Liver (tissue), 3 donors: ENCODE data around the gene SETD1B.

Source experiments
- ATF3 ChIP-seq: IDR thresholded peaks from 2 replicates; pipeline ENCODE4 v1.6.1; 2016; ENCODE audit warnings: antibody characterized with exemption
- CTCF ChIP-seq: fragments of 150-350 bp; IDR thresholded peaks from 2 replicates; pipeline ENCODE4 v1.5.1; 2017; ENCODE audit warnings: improper control_type of control experiment, low read depth, low read length; ENCODE audit not compliant: missing input control
- EGR1 ChIP-seq, 2 donors: IDR thresholded peaks; 2 replicates each; pipeline ENCODE4 v1.6.1; 2016 to 2018; ENCODE audit warnings: antibody characterized with exemption in 2 of 2, low read depth in 2 of 2
- FOXA1 ChIP-seq: IDR thresholded peaks from 2 replicates; pipeline ENCODE4 v1.6.1; 2016; ENCODE audit warnings: antibody characterized with exemption
- HNF4G ChIP-seq: IDR thresholded peaks from 2 replicates; pipeline ENCODE4 v1.6.1; 2016; ENCODE audit warnings: antibody characterized with exemption
- JUND ChIP-seq, 2 donors: IDR thresholded peaks; 2 replicates each; pipeline ENCODE4 v1.6.1; 2016; ENCODE audit warnings: antibody characterized with exemption in 2 of 2
- MAX ChIP-seq: IDR thresholded peaks from 2 replicates; pipeline ENCODE4 v1.6.1; 2016; ENCODE audit warnings: antibody characterized with exemption
- RAD21 ChIP-seq, 2 donors: IDR thresholded peaks; 2 replicates each; pipeline ENCODE4 v1.6.1; 2016; ENCODE audit warnings: antibody characterized with exemption in 2 of 2, mild to moderate bottlenecking in 2 of 2
- REST ChIP-seq: IDR thresholded peaks from 2 replicates; pipeline ENCODE4 v1.6.1; 2016; ENCODE audit warnings: antibody characterized with exemption, mild to moderate bottlenecking
- RXRA ChIP-seq, 2 donors: IDR thresholded peaks; 2 replicates each; pipeline ENCODE4 v1.6.1; 2017 to 2018; ENCODE audit warnings: antibody characterized with exemption in 2 of 2, mild to moderate bottlenecking in 1 of 2
- SP1 ChIP-seq: IDR thresholded peaks from 2 replicates; pipeline ENCODE4 v1.6.1; 2018; ENCODE audit warnings: antibody characterized with exemption, mild to moderate bottlenecking
- TAF1 ChIP-seq: conservative IDR thresholded peaks from 2 replicates; pipeline ENCODE4 v1.6.1; 2016; ENCODE audit warnings: antibody characterized with exemption, mild to moderate bottlenecking
- YY1 ChIP-seq: IDR thresholded peaks from 2 replicates; pipeline ENCODE4 v1.6.1; 2016; ENCODE audit warnings: antibody characterized with exemption, mild to moderate bottlenecking
- ZBTB33 ChIP-seq: IDR thresholded peaks from 2 replicates; pipeline ENCODE4 v1.6.1; 2016; ENCODE audit warnings: antibody characterized with exemption
- donor health status: healthy.
- donor health status: healthy.

- TF ChIP-seq CTCF (no peak), REST (no peak), ZBTB33 (no peak), RAD21 (IDR thresholded peaks at IDR 0.05) (no peak), MAX (no peak), YY1 (no peak), JUND (IDR thresholded peaks at IDR 0.05) (no peak), HNF4G (no peak), SP1 (no peak), RXRA (IDR thresholded peaks at IDR 0.05) (peak; percentile 57 to 66), TAF1 (no peak), FOXA1 (no peak), ATF3 (no peak), EGR1 (IDR thresholded peaks at IDR 0.05; ENCODE audit: low read depth in 2 of 2) (no peak)
Measured at GRCh38 chr12:121784460-121784859, 19.3 kb upstream of the SETD1B start.
